Measurements from ENCODE around the gene RASA1.
"Not testable (repeated sequence)": the region's sequence is repeated elsewhere in the genome, so short reads cannot be mapped to it uniquely, and the experiment has no call there.

The RASA1 gene

GRCh38 chr5:87267574-87268125 lies at the start of gene RASA1:
Gene RASA1, plus strand, starts transcription at chr5:87267883. Its CDS starts 569 bp downstream, at chr5:87268452.
- FAIRE-seq: no peak

- no peak for FAIRE-seq
Observed at GRCh38 chr5:87229780-87230179, 37.9 kb upstream of the RASA1 start.

DNA sequence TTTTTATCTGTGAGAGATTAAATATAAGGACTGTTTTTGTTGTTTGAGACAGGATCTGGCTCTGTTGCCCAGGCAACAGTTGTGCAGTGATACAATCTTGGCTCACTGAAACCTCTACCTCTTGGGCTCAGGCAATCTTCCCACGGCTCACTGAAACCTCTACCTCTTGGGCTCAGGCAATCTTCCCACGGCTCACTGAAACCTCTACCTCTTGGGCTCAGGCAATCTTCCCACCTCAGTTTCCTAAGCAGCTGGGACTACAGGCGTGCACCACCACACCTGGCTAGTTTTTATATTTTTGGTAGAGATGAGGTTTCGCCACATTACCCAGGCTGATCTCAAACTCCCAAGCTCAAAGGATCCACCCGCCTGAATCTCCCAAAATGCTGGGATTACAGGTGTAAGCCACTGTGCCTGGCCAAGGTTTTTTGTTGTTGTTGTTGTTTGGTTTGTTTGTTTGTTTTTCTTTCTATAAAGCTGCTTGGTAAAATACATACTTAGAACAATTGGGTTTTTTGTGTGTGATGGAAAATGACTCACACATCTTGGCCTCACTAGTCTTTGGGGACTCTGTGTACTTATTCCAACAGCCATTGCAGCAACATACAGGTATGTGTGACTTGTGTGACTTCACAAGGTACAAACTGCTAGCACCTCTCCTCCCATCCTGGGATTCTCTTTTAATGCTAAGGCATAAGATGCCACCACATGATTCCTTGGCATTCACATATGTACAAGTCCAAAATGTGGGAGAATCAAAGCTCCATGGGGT lies 36.5 kb upstream of the RASA1 start:
- FAIRE-seq: no peak

DNA sequence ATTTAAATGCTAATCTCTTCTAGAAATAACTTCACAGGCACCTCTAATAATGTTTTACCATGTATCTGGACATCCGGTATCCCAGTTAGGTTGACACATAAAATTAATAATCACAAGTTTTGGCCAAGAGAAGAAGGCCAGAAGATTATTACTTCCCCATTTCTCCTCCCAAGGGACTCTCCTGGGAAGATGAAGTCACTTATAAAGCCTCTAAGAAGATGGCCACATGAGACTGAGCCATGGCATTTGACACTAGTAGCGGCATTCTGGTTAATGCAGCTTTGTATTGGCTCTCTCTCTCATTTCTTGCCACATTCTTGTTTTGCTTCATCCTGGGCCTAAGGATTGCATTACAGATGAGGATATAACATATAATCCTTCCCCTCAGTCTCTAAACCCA lies 34.5 kb upstream of the RASA1 start:
- no peak for FAIRE-seq

DNA sequence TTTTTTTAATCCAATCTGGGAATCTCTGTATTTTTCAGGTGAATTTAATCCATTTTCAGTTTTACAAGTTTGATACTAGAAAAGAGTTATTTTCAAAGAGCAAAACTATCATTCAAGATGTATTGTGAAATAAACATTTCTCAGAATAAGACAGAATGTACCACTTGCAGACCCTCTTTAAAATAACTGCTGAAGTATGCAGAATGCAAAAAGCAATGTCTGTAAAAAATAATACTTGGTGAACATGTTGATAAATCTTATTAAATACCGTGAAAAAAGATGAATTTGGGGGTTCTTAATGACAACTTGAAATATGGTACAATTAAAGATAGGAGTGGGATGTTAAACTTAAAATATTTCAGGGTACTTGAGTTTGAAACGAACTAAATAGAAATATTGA lies 26.1 kb upstream of the RASA1 start:
- no peak for FAIRE-seq

- no peak for FAIRE-seq
Observed at GRCh38 chr5:87242242-87242641, 25.4 kb upstream of the RASA1 start.

DNA sequence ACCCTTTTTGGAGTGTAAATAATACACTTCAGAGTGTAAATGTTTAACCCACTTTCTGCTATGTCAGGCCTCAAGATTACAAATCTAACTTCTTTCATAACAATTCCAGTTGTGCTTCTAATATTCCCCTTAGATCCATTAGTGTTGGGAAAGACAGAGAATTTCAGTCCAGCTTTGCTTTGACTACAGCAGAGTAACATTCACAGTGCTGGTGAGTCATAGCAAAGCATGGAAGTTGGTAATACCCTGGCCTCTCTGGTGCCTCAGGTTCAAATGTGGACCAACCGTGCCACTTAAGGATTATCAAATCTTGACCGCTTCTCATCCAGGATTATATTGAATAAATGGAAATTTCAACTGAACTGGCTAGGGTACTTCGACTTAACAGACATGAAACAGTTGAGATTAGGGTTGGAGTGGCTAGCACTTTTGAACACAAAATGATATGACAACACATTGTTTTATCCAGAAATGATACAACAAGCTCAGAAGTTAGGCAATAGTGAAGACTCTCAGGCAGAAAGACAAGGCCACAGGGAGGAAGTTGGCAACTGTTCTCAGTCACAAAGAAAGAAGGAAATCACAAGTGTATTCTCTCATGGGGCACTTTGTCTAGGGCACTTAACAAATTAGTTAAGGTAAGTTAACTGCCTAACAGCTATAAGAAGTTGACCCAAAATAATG lies 24.4 kb upstream of the RASA1 start:
- FAIRE-seq: no peak

- FAIRE-seq: no peak
Observed at GRCh38 chr5:87245451-87245850, 22.2 kb upstream of the RASA1 start.

- FAIRE-seq: no peak
Observed at GRCh38 chr5:87246061-87246460, 21.6 kb upstream of the RASA1 start.

GRCh38 chr5:87252283-87252605 lies 15.4 kb upstream of the RASA1 start:
- no peak for FAIRE-seq

- FAIRE-seq: no peak
Observed at GRCh38 chr5:87254035-87254434, 13.6 kb upstream of the RASA1 start.

DNA sequence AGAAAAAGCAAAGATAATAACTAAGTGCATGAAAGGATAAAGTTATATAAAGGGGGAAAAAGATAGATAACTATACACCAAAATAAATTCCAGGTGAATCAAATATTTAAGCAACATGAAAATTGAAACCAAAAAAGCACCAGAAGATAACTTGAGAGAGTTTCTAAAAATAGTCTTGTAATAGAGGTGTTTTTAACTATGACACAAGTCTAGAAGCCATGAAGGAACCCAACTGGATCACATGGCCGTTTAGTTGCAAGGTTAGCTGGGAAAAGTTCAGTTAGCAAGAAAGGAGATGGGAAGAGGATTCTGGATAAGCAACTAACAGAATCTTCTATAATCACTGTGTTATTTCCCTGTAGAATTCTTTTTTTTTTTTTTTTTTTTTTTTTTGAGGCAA lies 9.2 kb upstream of the RASA1 start:
- no peak for FAIRE-seq

- no peak for FAIRE-seq
Observed at GRCh38 chr5:87260604-87261192, 7.0 kb upstream of the RASA1 start.

DNA sequence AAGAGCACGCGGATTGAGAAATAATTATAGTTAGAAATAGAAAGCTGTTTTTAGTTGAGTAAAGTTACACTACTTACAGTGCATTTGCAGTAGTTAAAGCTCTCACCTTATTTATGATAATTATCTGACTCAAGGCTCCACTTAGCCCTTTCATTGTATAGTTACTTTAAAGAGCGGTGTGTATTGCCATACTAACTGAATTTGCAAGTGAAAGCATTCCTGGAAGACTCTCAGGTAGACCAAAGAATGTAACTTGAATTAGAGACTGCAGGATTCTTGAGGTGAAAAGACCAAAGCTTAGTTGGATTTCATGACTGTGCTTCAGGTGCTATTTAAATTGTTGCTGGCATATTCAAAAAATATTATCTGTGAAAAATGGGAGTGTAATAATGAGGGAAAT lies 4.2 kb upstream of the RASA1 start:
- no peak for FAIRE-seq

GRCh38 chr5:87266914-87267573 lies 639 bp upstream of the RASA1 start:
- no peak for FAIRE-seq

GRCh38 chr5:87268126-87268969 lies 665 bp downstream of the RASA1 start:
- no peak for FAIRE-seq

- no peak for FAIRE-seq
Observed at GRCh38 chr5:87268970-87269377, 1.3 kb downstream of the RASA1 start.

GRCh38 chr5:87270888-87271287 lies 3.2 kb downstream of the RASA1 start:
- not testable (repeated sequence) for FAIRE-seq

GRCh38 chr5:87276655-87277054 lies 9.0 kb downstream of the RASA1 start:
- no peak for FAIRE-seq

DNA sequence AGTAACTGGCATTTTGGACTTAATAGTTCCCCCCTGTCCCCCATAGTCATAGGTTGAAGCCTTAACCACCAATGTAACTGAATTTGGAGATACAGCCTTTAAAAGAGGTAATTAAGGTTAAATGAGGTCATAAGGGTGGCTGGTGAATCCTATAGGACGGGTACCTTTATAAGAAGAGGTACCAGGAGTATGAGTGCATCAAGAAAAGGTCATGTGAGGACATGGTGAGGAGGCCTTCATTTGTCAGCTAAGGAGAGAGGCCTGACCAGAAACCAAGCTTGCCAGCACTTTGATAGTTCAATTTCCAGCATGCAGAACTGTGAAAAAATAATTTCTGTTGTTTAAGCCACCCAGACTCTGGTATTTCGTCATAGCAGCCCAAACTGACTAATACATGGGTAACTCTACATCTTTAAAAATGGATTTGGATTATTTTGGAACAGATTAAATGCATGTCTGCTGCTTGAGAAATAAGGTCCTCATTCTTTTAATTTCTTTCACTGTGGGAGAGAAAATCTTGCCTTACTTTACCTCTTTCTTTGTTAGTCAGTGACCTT lies 9.7 kb downstream of the RASA1 start:
- FAIRE-seq: no peak

DNA sequence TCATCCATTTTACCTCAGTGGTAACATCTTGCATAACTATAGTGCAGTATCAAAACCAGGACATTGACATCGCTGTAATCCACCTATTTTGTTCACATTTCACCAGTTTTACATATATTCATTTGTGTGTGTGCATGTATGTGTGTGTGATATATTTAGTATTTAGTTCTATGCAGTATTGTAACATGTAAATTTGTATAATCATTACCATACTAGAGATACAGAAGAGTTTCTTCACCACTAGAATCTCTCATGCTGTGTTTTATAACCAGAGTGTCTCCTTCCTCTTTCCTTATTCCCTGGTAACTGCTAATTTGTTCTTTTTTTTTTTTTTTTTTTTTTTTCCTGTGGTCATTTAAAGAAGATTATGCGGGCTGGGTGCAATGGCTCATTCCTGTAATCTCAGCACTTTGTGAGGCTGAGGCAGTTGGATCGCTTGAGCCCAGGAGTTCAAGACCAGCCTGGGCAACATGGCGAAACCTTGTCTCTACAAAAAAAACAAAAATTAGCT lies 11.0 kb downstream of the RASA1 start:
- FAIRE-seq: no peak

DNA sequence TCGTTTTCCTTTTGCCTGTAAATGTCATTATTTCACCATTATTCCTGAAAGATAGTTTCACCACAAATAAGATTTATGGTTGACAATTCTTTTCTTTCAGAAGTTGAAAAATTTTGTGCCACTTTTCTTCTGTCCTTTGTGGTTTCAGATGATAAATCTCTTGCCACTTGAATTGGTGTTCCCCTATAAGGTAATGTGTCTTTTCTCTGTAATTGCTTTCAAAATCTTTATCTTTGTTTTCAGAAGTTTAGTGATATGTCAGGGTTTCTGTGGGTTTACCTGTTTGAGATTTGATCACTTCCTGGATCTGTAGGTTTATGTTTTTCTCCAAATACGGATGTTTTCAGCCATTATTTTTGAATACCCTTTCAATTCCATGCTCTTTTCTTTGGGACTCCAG lies 14.6 kb downstream of the RASA1 start:
- no peak for FAIRE-seq

All from endometrium (tissue), 2 donors.